HepG2 (cell line): ENCODE data around the gene TAAR9. TPM values are rescaled to one million over a fixed set of nuclear protein-coding genes. Genes with fewer than 3 reads are reported as not detected.

Experiments used
- CCAR2 ChIP-seq: fragments of 200-400 bp; formaldehyde crosslinking; optimal IDR thresholded peaks from 2 replicates; pipeline ENCODE3; 2018; ENCODE audit warnings: low read depth, mild to moderate bottlenecking, low read length, moderate library complexity
- FOXA1 ChIP-seq, 2 experiments: fragments of 450-650 bp in 1 of 2; sonication (generic) in 1 of 2; formaldehyde crosslinking in 1 of 2; IDR thresholded peaks; 2 replicates each; pipeline versions ENCODE4 v1.4.0 to v1.6.1; 2016 to 2020; ENCODE audit warnings: missing genetic modification reagents in 1 of 2
- NONO ChIP-seq, 2 experiments: fragments of 450-650 bp in 1 of 2; sonication (generic) in 1 of 2; formaldehyde crosslinking in 1 of 2; IDR thresholded peaks in 1 of 2; conservative IDR thresholded peaks in 1 of 2; 2 replicates each; pipeline versions ENCODE4 v1.6.1 to v1.8.0; 2017 to 2022; ENCODE audit warnings: mild to moderate bottlenecking in 1 of 2, missing genetic modification reagents in 1 of 2, moderate library complexity in 1 of 2
- SUZ12 ChIP-seq: fragments of 150-350 bp; IDR thresholded peaks from 2 replicates; pipeline ENCODE4 v1.6.1; 2014; ENCODE audit warnings: low read depth, low read length
- XBP1 ChIP-seq: sonication (generic); formaldehyde crosslinking; IDR thresholded peaks from 2 replicates; pipeline ENCODE4 v1.5.0; 2020; ENCODE audit warnings: missing genetic modification reagents
- ZBTB7A ChIP-seq: sonication (generic); formaldehyde crosslinking; IDR thresholded peaks from 2 replicates; pipeline ENCODE4 v1.8.0; 2022; ENCODE audit warnings: mild to moderate bottlenecking, missing genetic modification reagents
- ZFYVE20 ChIP-seq: sonication (generic); formaldehyde crosslinking; IDR thresholded peaks from 2 replicates; pipeline ENCODE4 v1.8.0; 2023; ENCODE audit warnings: low read depth, mild to moderate bottlenecking, moderate library complexity, missing genetic modification reagents, borderline replicate concordance
- polyA plus RNA-seq, 8 experiments: library from polyadenylated mRNA; depleted of rRNA in 3 of 8; stranded (reverse) in 7 of 8; unstranded in 1 of 8; fragments of >200 nt; fragmentation: Illumina TruSeq in 4 of 8; extraction: Trizol in 4 of 8; gene quantifications; 2 replicates each; pipeline versions ENCODE4 v1.2.1 to v1.2.3, GENCODE V29; 2011 to 2016; ENCODE audit warnings: low read depth in 4 of 8, missing spikeins in 1 of 8, mixed read lengths in 1 of 8; ENCODE audit not compliant: insufficient read depth in 1 of 8
- total RNA-seq, 5 experiments: library from RNA; depleted of rRNA; stranded (reverse); fragments of >200 nt; fragmentation: Illumina TruSeq; extraction: Trizol; gene quantifications; 2 replicates each; pipeline ENCODE4 v1.2.3, GENCODE V29; 2016; ENCODE audit warnings: low read depth in 1 of 5
- TF ChIP-seq, protein P1 (sequence below): sonication (generic); formaldehyde crosslinking; IDR thresholded peaks from 2 replicates; pipeline ENCODE4 v1.5.0; 2020; ENCODE audit warnings: mild to moderate bottlenecking, missing genetic modification reagents, moderate library complexity
- TF ChIP-seq, protein P2 (sequence below): sonication (generic); formaldehyde crosslinking; IDR thresholded peaks from 2 replicates; pipeline ENCODE4 v1.8.0; 2022; ENCODE audit warnings: missing genetic modification reagents, mild to moderate bottlenecking, borderline replicate concordance
- TF ChIP-seq, protein P3 (sequence below): sonication (generic); formaldehyde crosslinking; IDR thresholded peaks from 2 replicates; pipeline ENCODE4 v1.5.1; 2020; ENCODE audit warnings: mild to moderate bottlenecking, missing genetic modification reagents
- TF ChIP-seq, protein P4 (sequence below): sonication (generic); formaldehyde crosslinking; IDR thresholded peaks from 2 replicates; pipeline ENCODE4 v1.9.0; 2022; ENCODE audit warnings: low read depth, missing genetic modification reagents
- TF ChIP-seq, protein P5 (sequence below): sonication (generic); formaldehyde crosslinking; IDR thresholded peaks from 2 replicates; pipeline ENCODE4 v1.4.0; 2020; ENCODE audit warnings: mild to moderate bottlenecking, missing genetic modification reagents, borderline replicate concordance

The TAAR9 gene
- total and polyA plus RNA-seq, 2 of the 13 experiments (the other 11 are each of a cell fraction or from before 2014, with no cell fraction given) = 0.07 TPM; not detected in 1

DNA sequence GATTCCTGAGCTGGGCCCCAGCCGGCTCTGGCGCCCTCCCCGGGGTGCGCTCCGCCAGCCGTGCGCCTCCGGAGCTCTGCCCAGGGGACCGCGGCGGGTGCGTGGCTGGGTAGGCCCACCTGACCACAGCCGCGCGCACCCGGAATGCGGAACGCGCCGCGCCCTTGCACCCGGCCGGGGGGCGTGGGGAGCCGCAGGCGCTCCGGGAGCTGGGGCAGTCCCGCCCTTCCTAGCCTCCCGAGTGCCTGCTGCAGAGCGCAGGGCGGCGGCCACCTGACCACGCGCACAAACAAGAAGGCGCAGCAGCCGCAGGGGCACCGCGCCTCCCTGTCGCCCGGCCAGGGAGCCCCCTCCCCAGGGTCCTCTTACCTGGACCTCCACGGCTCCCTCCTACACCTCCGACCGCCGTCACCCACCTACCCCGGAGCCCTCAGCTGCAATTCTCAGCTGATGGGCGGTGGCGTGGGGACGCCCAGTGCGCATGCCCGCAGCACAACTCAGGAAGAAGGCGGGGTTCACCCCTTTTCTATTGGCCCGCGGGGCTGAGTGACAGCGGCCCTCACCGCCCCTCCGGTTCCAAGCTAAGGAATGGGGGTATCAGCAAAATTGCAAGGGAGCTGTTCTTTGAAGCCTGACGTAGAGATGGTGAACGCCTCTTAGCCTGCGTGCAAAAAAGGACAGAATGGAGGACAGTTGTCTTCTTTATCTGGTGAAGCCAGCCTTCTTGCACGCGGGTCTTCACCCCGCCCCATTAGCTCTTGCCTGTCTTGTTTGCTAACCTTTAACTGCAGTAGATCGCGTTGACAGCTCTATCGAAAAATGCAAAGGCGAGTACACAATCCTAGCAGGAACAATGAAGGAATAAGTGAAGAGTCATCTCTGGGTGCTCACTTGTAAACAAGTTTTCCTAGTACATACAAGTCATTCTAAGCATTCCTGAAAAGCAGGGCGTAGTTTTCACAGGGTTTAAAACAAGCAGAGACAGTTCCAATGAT lies 25.1 kb upstream of the TAAR9 start, which contains the start of gene STX7 (continued):
- TF ChIP-seq ZFYVE20 (CRISPR knock-in tag) (no peak), NONO (IDR thresholded peaks at IDR 0.05) (no peak), NONO (CRISPR knock-in tag; conservative IDR thresholded peaks at IDR 0.05) (peak; percentile 80), CCAR2 (no peak), FOXA1 (IDR thresholded peaks at IDR 0.05) (no peak), FOXA1 (CRISPR knock-in tag; IDR thresholded peaks at IDR 0.05) (no peak; the same call in 1 of the 2 replicates), ZBTB7A (CRISPR knock-in tag) (no peak; the same call in 1 of the 2 replicates), XBP1 (CRISPR knock-in tag) (no peak; the same call in 1 of the 2 replicates), SUZ12 (no peak)
- TF ChIP-seq, protein P1, sequence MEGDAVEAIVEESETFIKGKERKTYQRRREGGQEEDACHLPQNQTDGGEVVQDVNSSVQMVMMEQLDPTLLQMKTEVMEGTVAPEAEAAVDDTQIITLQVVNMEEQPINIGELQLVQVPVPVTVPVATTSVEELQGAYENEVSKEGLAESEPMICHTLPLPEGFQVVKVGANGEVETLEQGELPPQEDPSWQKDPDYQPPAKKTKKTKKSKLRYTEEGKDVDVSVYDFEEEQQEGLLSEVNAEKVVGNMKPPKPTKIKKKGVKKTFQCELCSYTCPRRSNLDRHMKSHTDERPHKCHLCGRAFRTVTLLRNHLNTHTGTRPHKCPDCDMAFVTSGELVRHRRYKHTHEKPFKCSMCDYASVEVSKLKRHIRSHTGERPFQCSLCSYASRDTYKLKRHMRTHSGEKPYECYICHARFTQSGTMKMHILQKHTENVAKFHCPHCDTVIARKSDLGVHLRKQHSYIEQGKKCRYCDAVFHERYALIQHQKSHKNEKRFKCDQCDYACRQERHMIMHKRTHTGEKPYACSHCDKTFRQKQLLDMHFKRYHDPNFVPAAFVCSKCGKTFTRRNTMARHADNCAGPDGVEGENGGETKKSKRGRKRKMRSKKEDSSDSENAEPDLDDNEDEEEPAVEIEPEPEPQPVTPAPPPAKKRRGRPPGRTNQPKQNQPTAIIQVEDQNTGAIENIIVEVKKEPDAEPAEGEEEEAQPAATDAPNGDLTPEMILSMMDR (CRISPR knock-in tag) = peak; percentile 32; the same call in 1 of the 2 replicates
- TF ChIP-seq, protein P2, sequence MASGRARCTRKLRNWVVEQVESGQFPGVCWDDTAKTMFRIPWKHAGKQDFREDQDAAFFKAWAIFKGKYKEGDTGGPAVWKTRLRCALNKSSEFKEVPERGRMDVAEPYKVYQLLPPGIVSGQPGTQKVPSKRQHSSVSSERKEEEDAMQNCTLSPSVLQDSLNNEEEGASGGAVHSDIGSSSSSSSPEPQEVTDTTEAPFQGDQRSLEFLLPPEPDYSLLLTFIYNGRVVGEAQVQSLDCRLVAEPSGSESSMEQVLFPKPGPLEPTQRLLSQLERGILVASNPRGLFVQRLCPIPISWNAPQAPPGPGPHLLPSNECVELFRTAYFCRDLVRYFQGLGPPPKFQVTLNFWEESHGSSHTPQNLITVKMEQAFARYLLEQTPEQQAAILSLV = peak; percentile 88; the same call in 1 of the 2 replicates
- TF ChIP-seq, protein P3, sequence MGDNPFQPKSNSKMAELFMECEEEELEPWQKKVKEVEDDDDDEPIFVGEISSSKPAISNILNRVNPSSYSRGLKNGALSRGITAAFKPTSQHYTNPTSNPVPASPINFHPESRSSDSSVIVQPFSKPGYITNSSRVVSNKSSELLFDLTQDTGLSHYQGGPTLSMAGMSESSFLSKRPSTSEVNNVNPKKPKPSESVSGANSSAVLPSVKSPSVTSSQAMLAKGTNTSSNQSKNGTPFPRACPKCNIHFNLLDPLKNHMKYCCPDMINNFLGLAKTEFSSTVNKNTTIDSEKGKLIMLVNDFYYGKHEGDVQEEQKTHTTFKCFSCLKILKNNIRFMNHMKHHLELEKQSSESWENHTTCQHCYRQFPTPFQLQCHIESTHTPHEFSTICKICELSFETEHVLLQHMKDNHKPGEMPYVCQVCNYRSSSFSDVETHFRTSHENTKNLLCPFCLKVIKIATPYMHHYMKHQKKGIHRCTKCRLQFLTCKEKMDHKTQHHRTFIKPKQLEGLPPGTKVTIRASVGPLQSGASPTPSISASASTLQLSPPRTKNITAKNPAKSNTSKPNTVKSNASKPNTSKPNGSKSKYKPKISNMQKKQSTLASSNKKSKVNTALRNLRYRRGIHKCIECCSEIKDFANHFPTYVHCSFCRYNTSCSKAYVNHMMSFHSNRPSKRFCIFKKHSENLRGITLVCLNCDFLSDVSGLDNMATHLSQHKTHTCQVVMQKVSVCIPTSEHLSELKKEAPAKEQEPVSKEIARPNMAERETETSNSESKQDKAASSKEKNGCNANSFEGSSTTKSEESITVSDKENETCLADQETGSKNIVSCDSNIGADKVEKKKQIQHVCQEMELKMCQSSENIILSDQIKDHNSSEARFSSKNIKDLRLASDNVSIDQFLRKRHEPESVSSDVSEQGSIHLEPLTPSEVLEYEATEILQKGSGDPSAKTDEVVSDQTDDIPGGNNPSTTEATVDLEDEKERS (CRISPR knock-in tag) = no peak; the same call in 1 of the 2 replicates
- TF ChIP-seq, protein P4, sequence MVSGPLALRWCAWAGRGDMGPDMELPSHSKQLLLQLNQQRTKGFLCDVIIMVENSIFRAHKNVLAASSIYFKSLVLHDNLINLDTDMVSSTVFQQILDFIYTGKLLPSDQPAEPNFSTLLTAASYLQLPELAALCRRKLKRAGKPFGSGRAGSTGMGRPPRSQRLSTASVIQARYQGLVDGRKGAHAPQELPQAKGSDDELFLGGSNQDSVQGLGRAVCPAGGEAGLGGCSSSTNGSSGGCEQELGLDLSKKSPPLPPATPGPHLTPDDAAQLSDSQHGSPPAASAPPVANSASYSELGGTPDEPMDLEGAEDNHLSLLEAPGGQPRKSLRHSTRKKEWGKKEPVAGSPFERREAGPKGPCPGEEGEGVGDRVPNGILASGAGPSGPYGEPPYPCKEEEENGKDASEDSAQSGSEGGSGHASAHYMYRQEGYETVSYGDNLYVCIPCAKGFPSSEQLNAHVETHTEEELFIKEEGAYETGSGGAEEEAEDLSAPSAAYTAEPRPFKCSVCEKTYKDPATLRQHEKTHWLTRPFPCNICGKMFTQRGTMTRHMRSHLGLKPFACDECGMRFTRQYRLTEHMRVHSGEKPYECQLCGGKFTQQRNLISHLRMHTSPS (CRISPR knock-in tag) = peak; percentile 39; the same call in 1 of the 2 replicates
- TF ChIP-seq, protein P5, sequence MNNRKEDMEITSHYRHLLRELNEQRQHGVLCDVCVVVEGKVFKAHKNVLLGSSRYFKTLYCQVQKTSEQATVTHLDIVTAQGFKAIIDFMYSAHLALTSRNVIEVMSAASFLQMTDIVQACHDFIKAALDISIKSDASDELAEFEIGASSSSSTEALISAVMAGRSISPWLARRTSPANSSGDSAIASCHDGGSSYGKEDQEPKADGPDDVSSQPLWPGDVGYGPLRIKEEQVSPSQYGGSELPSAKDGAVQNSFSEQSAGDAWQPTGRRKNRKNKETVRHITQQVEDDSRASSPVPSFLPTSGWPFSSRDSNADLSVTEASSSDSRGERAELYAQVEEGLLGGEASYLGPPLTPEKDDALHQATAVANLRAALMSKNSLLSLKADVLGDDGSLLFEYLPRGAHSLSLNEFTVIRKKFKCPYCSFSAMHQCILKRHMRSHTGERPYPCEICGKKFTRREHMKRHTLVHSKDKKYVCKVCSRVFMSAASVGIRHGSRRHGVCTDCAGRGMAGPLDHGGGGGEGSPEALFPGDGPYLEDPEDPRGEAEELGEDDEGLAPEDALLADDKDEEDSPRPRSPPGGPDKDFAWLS (CRISPR knock-in tag) = no peak
